ENCODE data around the gene NDUFS2.

The NDUFS2 gene

GRCh38 chr1:161176468-161177111 is 25.6 kb upstream of the NDUFS2 start:
- no peak for TF ChIP-seq REST (IDR thresholded peaks at IDR 0.05; ENCODE audit: insufficient read depth in 1 of 2, low read depth in 2 of 2, low read length in 2 of 2)
- no peak for TF ChIP-seq TAF1 (IDR thresholded peaks at IDR 0.05; ENCODE audit: borderline replicate concordance, insufficient read depth, low read length)
- no peak for TF ChIP-seq POLR2AphosphoS5 (IDR thresholded peaks at IDR 0.05; ENCODE audit: low read depth, low read length)
- TF ChIP-seq FOXP2 (optimal IDR thresholded peaks at IDR 0.05; ENCODE audit: borderline replicate concordance, extremely low read depth, extremely low read length, insufficient read depth), result no peak
- no peak for TF ChIP-seq SIN3A (IDR thresholded peaks at IDR 0.05; ENCODE audit: borderline replicate concordance, insufficient read depth, low read length)

- TF ChIP-seq TAF1 (IDR thresholded peaks at IDR 0.05; ENCODE audit: borderline replicate concordance, insufficient read depth, low read length) (peak; percentile 84), REST (IDR thresholded peaks at IDR 0.05; ENCODE audit: insufficient read depth in 1 of 2, low read depth in 2 of 2, low read length in 2 of 2) (0 out of 4 replicates have a peak, but pooled peaks of 1 of the 2 experiments have one; percentile 36), POLR2AphosphoS5 (IDR thresholded peaks at IDR 0.05; ENCODE audit: low read depth, low read length) (peak; percentile 91), SIN3A (IDR thresholded peaks at IDR 0.05; ENCODE audit: borderline replicate concordance, insufficient read depth, low read length) (peak; percentile 78; the same call in 1 of the 2 replicates), FOXP2 (optimal IDR thresholded peaks at IDR 0.05; ENCODE audit: borderline replicate concordance, extremely low read depth, extremely low read length, insufficient read depth) (peak; percentile 77)
Observed at GRCh38 chr1:161177112-161177935, 24.8 kb upstream of the NDUFS2 start, which contains the start of gene B4GALT3. Gene B4GALT3 (minus strand): TSS chr1:161177507. CDS start chr1:161176060, 1,447 bp downstream.

GRCh38 chr1:161177936-161178244 is 24.3 kb upstream of the NDUFS2 start:
- TF ChIP-seq TAF1 (IDR thresholded peaks at IDR 0.05; ENCODE audit: borderline replicate concordance, insufficient read depth, low read length) (no peak), SIN3A (IDR thresholded peaks at IDR 0.05; ENCODE audit: borderline replicate concordance, insufficient read depth, low read length) (no peak), REST (IDR thresholded peaks at IDR 0.05; ENCODE audit: insufficient read depth in 1 of 2, low read depth in 2 of 2, low read length in 2 of 2) (no peak), POLR2AphosphoS5 (IDR thresholded peaks at IDR 0.05; ENCODE audit: low read depth, low read length) (no peak), FOXP2 (optimal IDR thresholded peaks at IDR 0.05; ENCODE audit: borderline replicate concordance, extremely low read depth, extremely low read length, insufficient read depth) (no peak)

- TF ChIP-seq SIN3A (IDR thresholded peaks at IDR 0.05; ENCODE audit: borderline replicate concordance, insufficient read depth, low read length) (no peak), FOXP2 (optimal IDR thresholded peaks at IDR 0.05; ENCODE audit: borderline replicate concordance, extremely low read depth, extremely low read length, insufficient read depth) (no peak), TAF1 (IDR thresholded peaks at IDR 0.05; ENCODE audit: borderline replicate concordance, insufficient read depth, low read length) (no peak), REST (IDR thresholded peaks at IDR 0.05; ENCODE audit: insufficient read depth in 1 of 2, low read depth in 2 of 2, low read length in 2 of 2) (no peak), POLR2AphosphoS5 (IDR thresholded peaks at IDR 0.05; ENCODE audit: low read depth, low read length) (no peak)
Observed at GRCh38 chr1:161179698-161180097, 22.5 kb upstream of the NDUFS2 start.

Measured in PFSK-1 (cell line).